Heart left ventricle (tissue), 13 donors: ENCODE data around the gene MPZL2.

Experiments
- POLR2A ChIP-seq, 2 donors: fragments of 450-650 bp; IDR thresholded peaks; one replicate each; pipeline ENCODE4 v1.6.1; 2017; ENCODE audit warnings: antibody characterized with exemption in 2 of 2, mild to moderate bottlenecking in 2 of 2, moderate library complexity in 2 of 2
- TF ChIP-seq, protein P1 (sequence below), 12 donors: fragments of 200-600 bp; sonication (generic) in 4 of 12; IDR thresholded peaks; one replicate each; pipeline versions ENCODE4 v1.5.0 to v1.8.0; 2018 to 2022; ENCODE audit warnings: antibody characterized with exemption in 12 of 12, mild to moderate bottlenecking in 5 of 12
- donor health status: ischemic (EF 13 %, LVEDD 7.1; RV severe dilation, severe dysfunction).
- donor health status: DM: no; HTN: yes; CAD: no.
- donor health status: DM: no; HTN: no; CAD: no.
- donor health status: ischemic (EF 25% LVEDD 6.9; RV normal size, moderate dysfunction).
- donor health status: ischemic (EF 25% LVEDD 5.7; RV mildly dilated, moderate dysfunction).
- donor health status: ischemic (EF 35%, LVEDD 5.7; RV mildly dilated, moderate dysfunction).
- donor health status: nonischemic (EF 11% LVEDD 7.7; RV severe dilation, severe dysfunction).
- donor health status: DM: yes; HTN: yes; CAD: no.
- donor health status: PGD.
- donor health status: ischemic (EF 29% LVEDD 5.4; RV normal size, mild dysfunction).
- donor health status: nonischemic (EF 23%, LVEDD 6.1; RV moderate dilation, normal function).

DNA sequence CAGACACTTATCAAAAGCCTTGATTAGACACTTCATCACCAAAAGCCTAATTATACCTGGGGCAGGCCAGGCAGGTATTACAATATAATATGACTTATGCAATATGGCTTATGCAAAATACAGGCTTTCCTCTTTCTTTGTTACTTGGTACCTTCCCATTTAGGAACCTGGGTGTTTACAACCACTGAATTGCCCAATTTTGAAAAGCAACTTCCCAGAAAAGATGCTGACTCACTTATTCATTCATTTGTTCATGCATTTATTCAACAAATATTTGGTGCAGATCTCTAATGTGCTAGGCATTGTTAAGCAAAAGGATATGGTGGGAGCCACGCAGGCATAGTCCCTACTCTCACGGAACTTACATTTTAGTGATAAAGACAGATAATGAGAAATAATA, 25.7 kb downstream of the MPZL2 start:
- TF ChIP-seq POLR2A (IDR thresholded peaks at IDR 0.05): no peak
- TF ChIP-seq, protein P1, sequence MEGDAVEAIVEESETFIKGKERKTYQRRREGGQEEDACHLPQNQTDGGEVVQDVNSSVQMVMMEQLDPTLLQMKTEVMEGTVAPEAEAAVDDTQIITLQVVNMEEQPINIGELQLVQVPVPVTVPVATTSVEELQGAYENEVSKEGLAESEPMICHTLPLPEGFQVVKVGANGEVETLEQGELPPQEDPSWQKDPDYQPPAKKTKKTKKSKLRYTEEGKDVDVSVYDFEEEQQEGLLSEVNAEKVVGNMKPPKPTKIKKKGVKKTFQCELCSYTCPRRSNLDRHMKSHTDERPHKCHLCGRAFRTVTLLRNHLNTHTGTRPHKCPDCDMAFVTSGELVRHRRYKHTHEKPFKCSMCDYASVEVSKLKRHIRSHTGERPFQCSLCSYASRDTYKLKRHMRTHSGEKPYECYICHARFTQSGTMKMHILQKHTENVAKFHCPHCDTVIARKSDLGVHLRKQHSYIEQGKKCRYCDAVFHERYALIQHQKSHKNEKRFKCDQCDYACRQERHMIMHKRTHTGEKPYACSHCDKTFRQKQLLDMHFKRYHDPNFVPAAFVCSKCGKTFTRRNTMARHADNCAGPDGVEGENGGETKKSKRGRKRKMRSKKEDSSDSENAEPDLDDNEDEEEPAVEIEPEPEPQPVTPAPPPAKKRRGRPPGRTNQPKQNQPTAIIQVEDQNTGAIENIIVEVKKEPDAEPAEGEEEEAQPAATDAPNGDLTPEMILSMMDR (IDR thresholded peaks at IDR 0.05): no peak
